ENCODE results near the gene MEFV. TPM values are rescaled to one million over a fixed set of nuclear protein-coding genes. Genes with fewer than 3 reads are reported as not detected.

Gene MEFV
- total and polyA plus RNA-seq, 9 donors, result 0.20 to 0.45 (median 0.29) TPM

DNA sequence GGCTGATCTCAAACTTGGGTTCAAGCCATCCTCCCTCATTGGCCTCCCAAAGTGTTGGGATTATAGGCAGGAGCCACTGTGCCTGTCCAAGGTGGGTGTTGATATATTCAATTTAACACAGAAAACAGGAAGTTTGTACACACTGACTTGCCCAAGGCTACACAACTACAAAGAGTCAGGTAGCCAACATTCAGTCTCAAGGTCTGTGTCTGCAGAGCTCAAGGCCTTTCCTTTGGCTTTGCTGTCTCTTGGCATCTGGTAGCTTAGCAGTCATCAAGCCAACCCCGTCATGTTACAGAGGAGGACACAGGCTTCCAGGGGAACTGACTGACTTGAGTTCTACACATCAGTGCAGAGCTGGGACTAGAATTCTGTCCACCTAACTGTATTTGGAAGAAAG, 11.9 kb upstream of the MEFV start:
- no peak overlapping the region for H3K4me3 ChIP-seq (ENCODE audit: low read length)
- no peak for DNase-seq
- H3K9me3 ChIP-seq (replicated peaks; ENCODE audit: control insufficient read depth, low read depth, low read length), result no peaks in the 10 kb centered on the region
- no peak overlapping the region for H3K27ac ChIP-seq (ENCODE audit: low read length)
- H3K4me1 ChIP-seq (ENCODE audit: control insufficient read depth, insufficient read depth, low read length), result peaks cover 9% of the 10 kb centered on the region
- WGBS (ENCODE audit: insufficient coverage), result no CpG with 5 or more reads among the region's 1 CpG
- no peaks in the 10 kb centered on the region for H3K36me3 ChIP-seq (ENCODE audit: control insufficient read depth, insufficient read depth, low read length)
- H3K27me3 ChIP-seq (ENCODE audit: control insufficient read depth, insufficient read depth, low read length), result no peaks in the 10 kb centered on the region

DNA sequence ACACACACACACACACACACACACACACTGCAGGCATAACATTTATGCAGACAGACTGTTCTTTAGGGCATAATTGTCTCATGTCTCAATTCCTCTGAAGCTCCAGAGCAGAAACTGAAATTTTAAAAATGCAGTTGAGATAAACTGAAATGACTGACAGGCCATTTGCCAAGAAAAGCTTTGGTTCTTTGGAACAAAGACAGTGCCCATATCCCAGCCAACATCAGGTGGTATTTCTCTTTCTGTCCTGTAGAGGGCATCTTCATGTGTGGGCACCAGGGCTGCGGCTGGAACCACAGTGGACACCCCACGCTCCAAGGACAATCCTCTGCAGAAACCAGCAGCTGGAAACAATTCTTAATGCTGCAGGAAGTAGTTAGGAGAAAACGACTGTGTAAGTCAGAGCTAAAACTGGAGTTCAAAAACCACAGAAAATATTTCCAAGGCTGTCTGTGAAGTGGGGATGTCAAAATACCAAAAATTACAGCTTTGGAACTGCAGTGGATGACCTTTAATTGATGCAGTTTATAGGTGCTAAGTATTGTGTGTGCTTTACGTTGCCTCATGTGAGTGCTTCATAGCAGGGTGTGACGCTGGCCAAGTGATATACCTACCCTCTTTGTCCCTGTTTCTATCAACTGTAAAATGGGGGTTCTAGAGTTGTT, 10.6 kb upstream of the MEFV start:
- no CpG with 5 or more reads among the region's 5 CpGs for WGBS (ENCODE audit: insufficient coverage)
- no peak overlapping the region for H3K27ac ChIP-seq (ENCODE audit: low read length)

DNA sequence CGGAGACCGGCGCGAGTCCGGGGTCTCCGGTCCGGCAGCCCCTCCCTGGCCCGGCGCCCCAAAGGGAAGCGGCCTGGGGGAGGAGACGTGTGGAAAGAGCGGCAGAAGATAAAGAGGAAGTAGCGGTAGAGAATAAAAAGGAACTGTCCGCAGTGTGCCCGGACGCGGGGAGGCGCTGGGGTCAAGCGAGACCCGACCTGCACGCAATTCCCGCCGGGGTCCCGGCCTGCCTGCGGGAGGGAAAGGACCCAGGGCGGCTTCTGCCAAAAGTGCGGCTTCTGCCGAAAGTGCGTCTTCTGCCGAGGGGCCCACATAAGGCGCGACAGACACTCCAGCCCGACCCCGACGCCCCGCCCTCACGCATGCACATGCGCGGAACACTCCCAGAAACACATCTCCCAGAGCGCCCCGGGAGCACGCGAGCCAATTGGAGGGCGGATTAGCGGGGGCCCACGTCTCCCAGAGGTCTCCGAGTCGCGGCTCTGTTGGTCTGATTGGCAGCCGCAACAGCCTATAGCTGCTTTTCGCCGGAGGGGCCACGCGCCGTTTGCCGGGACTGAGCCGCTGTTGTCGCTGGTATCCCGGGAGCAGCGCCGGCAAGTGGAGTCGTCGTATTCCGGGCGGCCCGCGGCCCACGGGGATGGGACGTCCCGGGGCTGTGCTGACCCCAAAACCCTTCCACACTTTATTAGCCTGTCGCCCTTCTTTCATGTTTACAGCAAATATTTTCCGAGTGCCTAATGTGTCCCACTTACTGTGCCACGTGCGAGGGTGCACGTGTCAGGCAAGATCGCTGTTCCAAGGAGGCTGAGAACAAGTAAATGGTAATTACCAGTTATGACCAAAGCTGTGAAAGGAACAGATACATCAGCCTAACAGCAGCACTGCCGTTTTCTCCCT, 8.0 kb upstream of the MEFV start:
- under 1% methylated on average over 67 of the region's 77 CpGs for WGBS (ENCODE audit: insufficient coverage)

More for the DNA sequence above, 10.6 kb upstream of the MEFV start:
- Histone ChIP-seq H3K4me3 (ENCODE audit: low read length) (no peak overlapping the region), H3K9me3 (replicated peaks; ENCODE audit: control insufficient read depth, low read depth, low read length) (no peaks in the 10 kb centered on the region), H3K27me3 (ENCODE audit: control insufficient read depth, insufficient read depth, low read length) (no peaks in the 10 kb centered on the region), H3K36me3 (ENCODE audit: control insufficient read depth, insufficient read depth, low read length) (no peaks in the 10 kb centered on the region), H3K4me1 (ENCODE audit: control insufficient read depth, insufficient read depth, low read length) (peaks cover 12% of the 10 kb centered on the region)
- peak; percentile 60 for DNase-seq

DNA sequence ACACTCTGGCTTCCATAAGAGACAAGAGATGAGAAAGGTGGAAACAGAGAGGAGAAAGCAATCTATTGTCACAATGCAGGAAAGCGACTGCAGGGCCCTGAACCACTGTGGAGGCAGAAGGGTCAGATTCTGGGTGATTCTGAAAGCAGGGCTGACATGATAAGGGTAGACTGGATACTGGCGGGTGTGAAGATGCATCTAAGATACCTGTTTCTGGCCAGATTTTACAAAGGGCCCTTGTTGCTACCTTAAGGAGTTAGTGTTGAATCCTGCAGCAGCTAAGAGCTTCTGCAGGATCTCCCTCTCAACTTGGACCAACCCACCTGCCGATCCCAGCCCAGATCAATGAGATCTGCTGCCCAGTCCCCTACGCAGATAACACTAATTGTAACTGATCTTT, 6.1 kb upstream of the MEFV start:
- 92% methylated on average over 1 of the region's 4 CpGs for WGBS (ENCODE audit: insufficient coverage)
- Histone ChIP-seq H3K9me3 (replicated peaks; ENCODE audit: control insufficient read depth, low read depth, low read length) (no peaks in the 10 kb centered on the region), H3K27me3 (ENCODE audit: control insufficient read depth, insufficient read depth, low read length) (no peaks in the 10 kb centered on the region), H3K36me3 (ENCODE audit: control insufficient read depth, insufficient read depth, low read length) (no peaks in the 10 kb centered on the region), H3K4me3 (ENCODE audit: low read length) (no peak overlapping the region), H3K4me1 (ENCODE audit: control insufficient read depth, insufficient read depth, low read length) (peaks cover 14% of the 10 kb centered on the region), H3K27ac (ENCODE audit: low read length) (no peak overlapping the region)
- no peak for DNase-seq

More for the DNA sequence above, 8.0 kb upstream of the MEFV start:
- Histone ChIP-seq H3K9me3 (replicated peaks; ENCODE audit: control insufficient read depth, low read depth, low read length) (no peaks in the 10 kb centered on the region), H3K27me3 (ENCODE audit: control insufficient read depth, insufficient read depth, low read length) (no peaks in the 10 kb centered on the region), H3K27ac (ENCODE audit: low read length) (peak overlapping the region; percentile 99), H3K36me3 (ENCODE audit: control insufficient read depth, insufficient read depth, low read length) (no peaks in the 10 kb centered on the region), H3K4me3 (ENCODE audit: low read length) (peak overlapping the region; percentile 82), H3K4me1 (ENCODE audit: control insufficient read depth, insufficient read depth, low read length) (peaks cover 12% of the 10 kb centered on the region)
- peak; percentile 99 for DNase-seq

DNA sequence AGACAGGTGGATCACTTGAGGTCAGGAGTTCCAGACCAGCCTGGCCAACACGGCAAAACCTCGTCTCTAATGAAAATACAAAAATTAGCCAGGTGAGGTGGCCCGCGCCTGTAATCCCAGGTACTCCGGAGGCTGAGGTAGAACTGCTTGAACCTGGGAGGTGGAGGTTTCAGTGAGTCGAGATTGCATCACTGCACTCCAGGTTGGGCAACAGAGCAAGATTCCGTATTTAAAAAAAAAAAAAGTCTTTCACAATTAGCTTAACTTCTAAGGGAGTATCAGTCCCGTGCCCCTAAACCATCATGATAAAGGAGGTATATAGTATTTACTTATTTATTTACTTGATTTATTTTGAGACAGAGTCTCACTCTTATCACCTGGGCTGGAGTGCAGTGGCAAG, 3.4 kb upstream of the MEFV start:
- no peak for DNase-seq
- H3K36me3 ChIP-seq (ENCODE audit: control insufficient read depth, insufficient read depth, low read length), result no peaks in the 10 kb centered on the region
- H3K27me3 ChIP-seq (ENCODE audit: control insufficient read depth, insufficient read depth, low read length), result peaks cover 6% of the 10 kb centered on the region
- 82% methylated on average over 3 of the region's 8 CpGs for WGBS (ENCODE audit: insufficient coverage)
- H3K4me1 ChIP-seq (ENCODE audit: control insufficient read depth, insufficient read depth, low read length), result peaks cover 9% of the 10 kb centered on the region
- no peak overlapping the region for H3K27ac ChIP-seq (ENCODE audit: low read length)
- H3K9me3 ChIP-seq (replicated peaks; ENCODE audit: control insufficient read depth, low read depth, low read length), result no peaks in the 10 kb centered on the region
- H3K4me3 ChIP-seq (ENCODE audit: low read length), result no peak overlapping the region

DNA sequence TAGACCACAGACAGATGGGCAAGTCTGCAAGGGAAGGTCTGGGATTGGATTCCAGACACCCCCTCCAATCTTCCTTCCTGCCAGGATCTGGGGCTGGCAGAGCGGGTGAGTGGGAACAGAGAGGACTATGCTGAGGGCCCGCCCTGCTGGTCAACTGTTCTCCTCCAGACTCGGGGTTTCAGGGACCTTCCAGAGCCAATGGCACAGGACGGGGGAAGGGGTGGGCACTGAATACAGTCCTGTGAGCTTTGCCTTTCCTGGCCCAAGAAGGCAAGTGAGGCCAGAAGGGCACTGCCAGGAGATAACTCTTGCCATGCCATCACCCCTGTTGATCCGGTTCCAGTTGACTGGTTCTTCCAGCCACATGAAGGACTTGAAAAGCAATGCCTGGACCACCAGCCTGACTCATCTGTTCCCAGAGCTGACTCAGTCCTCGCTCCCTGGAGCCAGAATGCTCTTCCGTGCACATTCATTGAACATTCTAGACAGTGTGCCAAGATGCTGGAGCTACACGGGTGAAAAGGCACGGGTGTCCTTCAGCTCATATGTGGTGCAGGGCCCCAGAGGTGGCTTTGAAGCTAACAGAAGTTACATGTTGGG, 533 bp upstream of the MEFV start:
- Histone ChIP-seq H3K36me3 (ENCODE audit: control insufficient read depth, insufficient read depth, low read length) (no peaks in the 10 kb centered on the region), H3K4me3 (ENCODE audit: low read length) (no peak overlapping the region)

DNA sequence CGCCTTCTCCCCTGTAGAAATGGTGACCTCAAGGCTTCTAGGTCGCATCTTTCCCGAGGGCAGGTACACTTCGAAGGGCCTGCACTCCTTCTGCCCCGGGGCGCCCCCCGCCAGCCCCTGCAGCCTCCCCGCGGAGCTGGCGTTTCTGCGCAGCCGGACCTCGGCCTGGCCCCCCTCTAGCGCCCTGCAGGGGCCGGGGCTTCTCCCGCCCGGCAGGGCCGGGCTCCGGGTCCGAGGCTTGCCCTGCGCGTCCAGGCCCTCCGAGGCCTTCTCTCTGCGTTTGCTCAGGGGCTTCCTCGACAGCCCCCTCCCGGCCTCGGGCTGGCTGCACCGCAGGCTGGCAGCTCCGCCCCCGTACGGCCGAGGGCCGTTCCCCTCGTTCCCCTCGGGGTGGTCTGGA, 2.1 kb downstream of the MEFV start:
- H3K27me3 ChIP-seq (ENCODE audit: control insufficient read depth, insufficient read depth, low read length), result peaks cover 12% of the 10 kb centered on the region
- peaks cover 2% of the 10 kb centered on the region for H3K4me1 ChIP-seq (ENCODE audit: control insufficient read depth, insufficient read depth, low read length)
- no peak overlapping the region for H3K27ac ChIP-seq (ENCODE audit: low read length)
- no peak for DNase-seq
- WGBS (ENCODE audit: insufficient coverage), result 29% methylated on average over 35 of the region's 35 CpGs
- H3K4me3 ChIP-seq (ENCODE audit: low read length), result no peak overlapping the region
- H3K9me3 ChIP-seq (replicated peaks; ENCODE audit: control insufficient read depth, low read depth, low read length), result no peaks in the 10 kb centered on the region
- no peaks in the 10 kb centered on the region for H3K36me3 ChIP-seq (ENCODE audit: control insufficient read depth, insufficient read depth, low read length)

More for the DNA sequence above, 533 bp upstream of the MEFV start:
- H3K27me3 ChIP-seq (ENCODE audit: control insufficient read depth, insufficient read depth, low read length), result peaks cover 12% of the 10 kb centered on the region
- H3K9me3 ChIP-seq (replicated peaks; ENCODE audit: control insufficient read depth, low read depth, low read length), result no peaks in the 10 kb centered on the region
- H3K4me1 ChIP-seq (ENCODE audit: control insufficient read depth, insufficient read depth, low read length), result peaks cover 2% of the 10 kb centered on the region
- H3K27ac ChIP-seq (ENCODE audit: low read length), result no peak overlapping the region
- 70% methylated on average over 9 of the region's 9 CpGs for WGBS (ENCODE audit: insufficient coverage)
- no peak for DNase-seq

DNA sequence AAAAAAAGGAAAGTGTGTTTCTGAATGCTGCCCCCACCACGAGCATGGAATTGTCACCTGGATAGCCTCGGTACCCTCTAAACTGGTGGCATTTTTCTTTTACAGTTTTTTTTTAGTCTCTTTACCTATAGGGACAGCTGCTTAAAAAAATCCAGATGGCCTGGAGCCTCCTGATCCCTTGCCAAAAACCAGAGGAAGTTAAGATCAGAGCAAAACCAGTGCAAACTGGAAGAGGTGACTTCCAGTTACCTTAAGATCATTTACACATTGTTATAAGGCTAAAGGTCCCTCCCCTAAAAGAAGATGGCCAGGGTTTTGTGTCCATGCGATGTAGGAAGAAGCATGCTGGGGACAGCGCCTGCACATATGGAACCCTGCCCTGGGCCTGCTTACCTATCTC, 3.5 kb downstream of the MEFV start:
- Histone ChIP-seq H3K36me3 (ENCODE audit: control insufficient read depth, insufficient read depth, low read length) (no peaks in the 10 kb centered on the region), H3K27ac (ENCODE audit: low read length) (no peak overlapping the region), H3K4me1 (ENCODE audit: control insufficient read depth, insufficient read depth, low read length) (no peaks in the 10 kb centered on the region), H3K27me3 (ENCODE audit: control insufficient read depth, insufficient read depth, low read length) (peaks cover 15% of the 10 kb centered on the region), H3K4me3 (ENCODE audit: low read length) (no peak overlapping the region), H3K9me3 (replicated peaks; ENCODE audit: control insufficient read depth, low read depth, low read length) (no peaks in the 10 kb centered on the region)
- DNase-seq, result no peak
- WGBS (ENCODE audit: insufficient coverage), result 77% methylated on average over 2 of the region's 4 CpGs

DNA sequence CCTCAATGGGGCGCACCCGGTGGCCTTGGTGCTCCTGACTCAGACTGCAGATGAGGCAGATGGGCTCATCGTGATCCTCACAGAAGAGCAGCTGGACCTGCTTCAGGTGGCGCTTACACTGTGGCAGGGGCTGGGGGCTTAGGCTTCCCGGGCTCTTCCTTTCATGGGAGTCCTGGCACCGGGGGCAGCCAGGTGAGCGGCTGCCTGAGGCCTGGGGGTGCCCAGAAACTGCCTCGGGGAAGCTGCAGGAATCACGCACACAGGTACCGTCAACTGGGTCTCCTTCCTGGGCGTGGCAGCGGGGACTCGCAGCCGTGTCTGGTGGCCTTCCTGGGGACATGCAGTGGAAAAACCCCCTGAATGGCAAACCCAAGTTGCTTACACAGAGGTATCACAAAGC, 7.0 kb downstream of the MEFV start:
- H3K36me3 ChIP-seq (ENCODE audit: control insufficient read depth, insufficient read depth, low read length), result no peaks in the 10 kb centered on the region
- no peaks in the 10 kb centered on the region for H3K9me3 ChIP-seq (replicated peaks; ENCODE audit: control insufficient read depth, low read depth, low read length)
- H3K27me3 ChIP-seq (ENCODE audit: control insufficient read depth, insufficient read depth, low read length), result peaks cover 8% of the 10 kb centered on the region
- DNase-seq, result no peak
- H3K27ac ChIP-seq (ENCODE audit: low read length), result no peak overlapping the region
- 74% methylated on average over 14 of the region's 14 CpGs for WGBS (ENCODE audit: insufficient coverage)
- no peak overlapping the region for H3K4me3 ChIP-seq (ENCODE audit: low read length)
- H3K4me1 ChIP-seq (ENCODE audit: control insufficient read depth, insufficient read depth, low read length), result no peaks in the 10 kb centered on the region

DNA sequence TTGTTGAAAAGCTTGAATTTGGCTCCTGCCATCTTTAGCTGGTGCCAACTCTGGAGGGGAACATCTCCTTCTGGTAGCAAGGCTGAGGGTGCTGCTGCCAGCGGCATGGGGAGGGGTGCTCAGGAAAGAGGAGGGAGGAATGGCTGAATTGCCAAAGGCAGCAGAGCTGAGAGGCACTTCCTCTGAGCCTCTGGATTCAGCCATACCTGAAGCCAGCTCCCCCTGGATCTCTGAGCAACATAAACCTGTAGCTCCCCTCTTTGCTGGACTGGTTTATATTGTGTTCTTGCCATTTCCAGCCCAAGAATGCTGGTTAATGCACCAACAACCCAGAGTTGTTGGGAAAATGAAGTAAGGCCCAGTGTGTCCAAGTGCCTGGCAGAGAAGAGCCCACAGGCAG, 7.4 kb downstream of the MEFV start:
- H3K36me3 ChIP-seq (ENCODE audit: control insufficient read depth, insufficient read depth, low read length), result no peaks in the 10 kb centered on the region
- no peak for DNase-seq
- no peak overlapping the region for H3K27ac ChIP-seq (ENCODE audit: low read length)
- no peaks in the 10 kb centered on the region for H3K9me3 ChIP-seq (replicated peaks; ENCODE audit: control insufficient read depth, low read depth, low read length)
- H3K4me1 ChIP-seq (ENCODE audit: control insufficient read depth, insufficient read depth, low read length), result no peaks in the 10 kb centered on the region
- no CpG with 5 or more reads among the region's 1 CpG for WGBS (ENCODE audit: insufficient coverage)
- peaks cover 7% of the 10 kb centered on the region for H3K27me3 ChIP-seq (ENCODE audit: control insufficient read depth, insufficient read depth, low read length)
- H3K4me3 ChIP-seq (ENCODE audit: low read length), result no peak overlapping the region
